H1 (cell line): ENCODE data around the gene ITSN1. TPM values are rescaled to one million over a fixed set of nuclear protein-coding genes. Genes with fewer than 3 reads are reported as not detected.
A peak's percentile ranks its signal among the peaks of the same experiment; 100 is the strongest.

Source experiments
- CTCF ChIA-PET: fragments of 300-600 bp; sonication (Branson Sonifier 250); formaldehyde crosslinking; loops from one replicate; lab custom pipeline; 2021; ENCODE audit not compliant: partially characterized antibody; lab: Charles Lee
- POLR2A ChIA-PET: fragments of 300-600 bp; sonication (Branson Sonifier 250); formaldehyde crosslinking; loops from one replicate; lab custom pipeline; 2021; ENCODE audit warnings: inconsistent platforms; ENCODE audit not compliant: partially characterized antibody; lab: Charles Lee
- DNase-seq, 2 experiments: peaks; one replicate each; pipeline versions ENCODE4 v3.0.0 to v3.0.0-alpha.2; 2010 to 2022; ENCODE audit warnings: low spot score in 2 of 2, low read depth in 1 of 2, mixed read lengths in 1 of 2
- FAIRE-seq: peaks from 2 replicates; lab custom pipeline; 2011; peaks lifted over from hg19 to GRCh38; lab: Jason Lieb, UNC
- H2AFZ ChIP-seq: 2 replicates; pipeline ENCODE4 v1.8.1; 2012; ENCODE audit warnings: low read length, inconsistent platforms
- H2AK5ac ChIP-seq: 2 replicates; pipeline ENCODE4 v1.6.1; 2013; ENCODE audit warnings: low read depth, low read length
- H2BK120ac ChIP-seq: replicated peaks from 2 replicates; pipeline ENCODE3; 2013; ENCODE audit warnings: low read depth, low read length, inconsistent platforms
- H2BK12ac ChIP-seq: 2 replicates; pipeline ENCODE4 v1.6.1; 2013; ENCODE audit warnings: low read depth, low read length
- H2BK15ac ChIP-seq: 2 replicates; pipeline ENCODE4 v1.6.1; 2013; ENCODE audit warnings: low read length
- H2BK20ac ChIP-seq: 2 replicates; pipeline ENCODE4 v1.6.1; 2013; ENCODE audit warnings: low read length
- H2BK5ac ChIP-seq: 2 replicates; pipeline ENCODE4 v1.6.1; 2013; ENCODE audit warnings: low read depth, low read length
- H3K14ac ChIP-seq: 2 replicates; pipeline ENCODE4 v1.6.1; 2013; ENCODE audit warnings: inconsistent platforms; ENCODE audit not compliant: insufficient read length
- H3K18ac ChIP-seq: 2 replicates; pipeline ENCODE4 v1.6.1; 2013; ENCODE audit warnings: low read length; ENCODE audit errors: extremely low read depth
- H3K23ac ChIP-seq: 2 replicates; pipeline ENCODE4 v1.6.1; 2013; ENCODE audit warnings: inconsistent platforms; ENCODE audit not compliant: insufficient read length
- H3K23me2 ChIP-seq: 2 replicates; pipeline ENCODE4 v1.6.1; 2013; ENCODE audit warnings: low read depth, low read length
- H3K27ac ChIP-seq: 2 replicates; pipeline ENCODE4 v1.6.1; 2011; ENCODE audit warnings: low read depth, low read length, inconsistent platforms
- H3K27me3 ChIP-seq, 4 experiments: replicated peaks in 1 of 4; 1 replicate in 1 of 4; 2 replicates in 3 of 4; pipeline versions ENCODE4 v1.6.1 to v1.8.1; 2011 to 2013; ENCODE audit warnings: low read length in 3 of 4, mild to moderate bottlenecking in 3 of 4, inconsistent platforms in 2 of 4, mixed read lengths in 2 of 4, moderate library complexity in 1 of 4; ENCODE audit not compliant: control insufficient read depth in 3 of 4, insufficient read depth in 3 of 4; ENCODE audit errors: extremely low read depth in 1 of 4
- H3K36me3 ChIP-seq, 4 experiments: 2 replicates each; pipeline versions ENCODE4 v1.6.1 to v1.8.1; 2011 to 2013; ENCODE audit warnings: mild to moderate bottlenecking in 4 of 4, low read length in 3 of 4, moderate library complexity in 2 of 4, control low read depth in 1 of 4, inconsistent platforms in 1 of 4; ENCODE audit not compliant: insufficient read depth in 4 of 4, control insufficient read depth in 2 of 4
- H3K4ac ChIP-seq: replicated peaks from 2 replicates; pipeline ENCODE3; 2013; ENCODE audit warnings: low read length, low read depth, mixed read lengths, inconsistent platforms; ENCODE audit not compliant: insufficient read length
- H3K4me1 ChIP-seq, 4 experiments: replicated peaks in 1 of 4; 1 replicate in 1 of 4; 2 replicates in 3 of 4; pipeline versions ENCODE4 v1.6.1 to v1.8.1; 2011 to 2013; ENCODE audit warnings: low read length in 3 of 4, inconsistent platforms in 2 of 4, mixed read lengths in 1 of 4; ENCODE audit not compliant: insufficient read depth in 4 of 4, control insufficient read depth in 3 of 4
- H3K4me2 ChIP-seq, 2 experiments: 2 replicates each; pipeline versions ENCODE4 v1.6.1 to v1.8.1; 2011 to 2013; ENCODE audit warnings: low read depth in 2 of 2, low read length in 2 of 2, control low read depth in 1 of 2, inconsistent platforms in 1 of 2, mild to moderate bottlenecking in 1 of 2; ENCODE audit not compliant: insufficient read depth in 1 of 2
- H3K4me3 ChIP-seq, 4 experiments: fragments of 200-600, 300-600 bp in 1 of 4; sonication (generic), shearing (Covaris generic), sonication (Bioruptor Twin) in 1 of 4; 2 replicates each; pipeline versions ENCODE4 v1.5.1 to v1.8.1; 2011 to 2016; ENCODE audit warnings: low read length in 4 of 4, low read depth in 3 of 4, control low read depth in 2 of 4, inconsistent platforms in 2 of 4, mild to moderate bottlenecking in 2 of 4, mixed read lengths in 1 of 4, moderate library complexity in 1 of 4; ENCODE audit not compliant: insufficient read depth in 2 of 4; ENCODE audit errors: extremely low read depth in 1 of 4
- H3K56ac ChIP-seq: replicated peaks from 2 replicates; pipeline ENCODE3; 2013; ENCODE audit warnings: low read depth, mild to moderate bottlenecking, mixed read lengths, low read length, inconsistent platforms; ENCODE audit not compliant: insufficient read length
- H3K79me1 ChIP-seq: 2 replicates; pipeline ENCODE4 v1.6.1; 2013; ENCODE audit warnings: low read depth, low read length, control low read depth
- H3K79me2 ChIP-seq, 2 experiments: 2 replicates each; pipeline versions ENCODE4 v1.6.1 to v1.8.1; 2012 to 2013; ENCODE audit warnings: low read length in 2 of 2, mild to moderate bottlenecking in 2 of 2, inconsistent platforms in 1 of 2; ENCODE audit not compliant: insufficient read depth in 2 of 2, control insufficient read depth in 1 of 2
- H3K9ac ChIP-seq, 4 experiments: replicated peaks in 1 of 4; 1 replicate in 1 of 4; 2 replicates in 3 of 4; pipeline versions ENCODE4 v1.6.1 to v1.8.1; 2011 to 2013; ENCODE audit warnings: low read depth in 3 of 4, low read length in 3 of 4, control low read depth in 2 of 4, mild to moderate bottlenecking in 2 of 4, moderate library complexity in 2 of 4, inconsistent platforms in 1 of 4; ENCODE audit errors: extremely low read depth in 1 of 4
- H3K9me3 ChIP-seq, 2 experiments: 2 replicates each; pipeline versions ENCODE4 v1.6.1 to v1.8.1; 2012 to 2013; ENCODE audit warnings: mild to moderate bottlenecking in 2 of 2, moderate library complexity in 2 of 2, control low read depth in 1 of 2, inconsistent platforms in 1 of 2, low read depth in 1 of 2, low read length in 1 of 2, mixed read lengths in 1 of 2; ENCODE audit not compliant: insufficient read depth in 2 of 2
- H4K20me1 ChIP-seq, 2 experiments: replicated peaks in 1 of 2; 2 replicates each; pipeline versions ENCODE3 to v1.8.1; 2011 to 2013; ENCODE audit warnings: inconsistent platforms in 2 of 2, low read length in 2 of 2, mild to moderate bottlenecking in 1 of 2; ENCODE audit not compliant: insufficient read depth in 2 of 2, control insufficient read depth in 1 of 2
- H4K5ac ChIP-seq: 2 replicates; pipeline ENCODE4 v1.6.1; 2013; ENCODE audit warnings: low read length, low read depth, mixed read lengths, inconsistent platforms; ENCODE audit not compliant: insufficient read length
- H4K8ac ChIP-seq: 2 replicates; pipeline ENCODE4 v1.8.0; 2013; ENCODE audit warnings: mild to moderate bottlenecking, moderate library complexity, low read length, inconsistent platforms; ENCODE audit not compliant: insufficient read depth; ENCODE audit errors: extremely low read depth
- H4K91ac ChIP-seq: replicated peaks from 2 replicates; pipeline ENCODE3; 2013; ENCODE audit warnings: low read length, mixed read lengths, inconsistent platforms; ENCODE audit not compliant: insufficient read length
- CEBPB ChIP-seq: IDR thresholded peaks from 2 replicates; pipeline ENCODE4 v1.6.1; 2012; ENCODE audit warnings: low read depth, low read length
- CHD2 ChIP-seq: IDR thresholded peaks from 2 replicates; pipeline ENCODE4 v1.6.1; 2012; ENCODE audit warnings: low read length, improper control_type of control experiment
- EP300 ChIP-seq, 2 experiments: IDR thresholded peaks; 1 replicate in 1 of 2; 2 replicates in 1 of 2; pipeline ENCODE4 v1.6.1; 2011 to 2012; ENCODE audit warnings: low read depth in 2 of 2, low read length in 2 of 2, mild to moderate bottlenecking in 2 of 2, borderline replicate concordance in 1 of 2, inconsistent platforms in 1 of 2, moderate library complexity in 1 of 2
- NANOG ChIP-seq: IDR thresholded peaks from 2 replicates; pipeline ENCODE4 v1.6.1; 2011; ENCODE audit warnings: low read length, low read depth, mild to moderate bottlenecking, inconsistent platforms; ENCODE audit not compliant: insufficient read depth, poor library complexity, severe bottlenecking
- SAP30 ChIP-seq: fragments of 300-600 bp; sonication (generic); IDR thresholded peaks from 2 replicates; pipeline ENCODE4 v1.7.1; 2012; ENCODE audit warnings: low read length, moderate library complexity, mild to moderate bottlenecking, inconsistent platforms; ENCODE audit not compliant: insufficient read depth, insufficient replicate concordance
- WGBS, 2 experiments: shearing (Covaris generic) in 1 of 2; methylation state at CpG; one replicate each; pipeline versions ENCODE4 v1.1.6 to v1.1.7; 2013 to 2015; ENCODE audit warnings: low lambda C conversion rate in 2 of 2, mixed read lengths in 2 of 2, inconsistent platforms in 1 of 2, low coverage in 1 of 2, missing lambda C conversion rate in 1 of 2; ENCODE audit not compliant: insufficient replicate concordance in 2 of 2, insufficient coverage in 1 of 2, insufficient read length in 1 of 2; ENCODE audit errors: extremely low coverage in 1 of 2, missing lambda C conversion rate in 1 of 2; 5-methylcytosine and 5-hydroxymethylcytosine counted together
- polyA plus RNA-seq, 7 experiments: library from polyadenylated mRNA; depleted of rRNA in 3 of 7; stranded (reverse) in 5 of 7; unstranded in 2 of 7; fragments of >200 nt in 5 of 7; fragments of 200-250 nt in 2 of 7; gene quantifications; 1 replicate in 5 of 7; 2 replicates in 1 of 7; 4 replicates in 1 of 7; pipeline versions ENCODE4 v1.2.1 to v1.2.3, GENCODE V29; 2011 to 2013; ENCODE audit warnings: missing spikeins in 2 of 7, mixed read lengths in 2 of 7
- total RNA-seq: library from RNA; stranded (reverse); fragmentation: NEBNext Ultra II Directional; extraction: Animal tissue kit (Norgen Biotek cat#: 25700); gene quantifications from 2 replicates; pipeline ENCODE4 v1.2.1, GENCODE V29; 2021
- TF ChIP-seq, protein P1 (sequence below): IDR thresholded peaks from 2 replicates; pipeline ENCODE4 v1.6.1; 2012; ENCODE audit warnings: inconsistent platforms
- TF ChIP-seq, protein P2 (sequence below): IDR thresholded peaks from 2 replicates; pipeline ENCODE4 v1.6.1; 2012; ENCODE audit warnings: low read length, inconsistent platforms

Gene ITSN1
- total and polyA plus RNA-seq, 2 of the 8 experiments (the other 6 are each of a cell fraction or from before 2014, with no cell fraction given), result 60.8 to 78.1 TPM

DNA sequence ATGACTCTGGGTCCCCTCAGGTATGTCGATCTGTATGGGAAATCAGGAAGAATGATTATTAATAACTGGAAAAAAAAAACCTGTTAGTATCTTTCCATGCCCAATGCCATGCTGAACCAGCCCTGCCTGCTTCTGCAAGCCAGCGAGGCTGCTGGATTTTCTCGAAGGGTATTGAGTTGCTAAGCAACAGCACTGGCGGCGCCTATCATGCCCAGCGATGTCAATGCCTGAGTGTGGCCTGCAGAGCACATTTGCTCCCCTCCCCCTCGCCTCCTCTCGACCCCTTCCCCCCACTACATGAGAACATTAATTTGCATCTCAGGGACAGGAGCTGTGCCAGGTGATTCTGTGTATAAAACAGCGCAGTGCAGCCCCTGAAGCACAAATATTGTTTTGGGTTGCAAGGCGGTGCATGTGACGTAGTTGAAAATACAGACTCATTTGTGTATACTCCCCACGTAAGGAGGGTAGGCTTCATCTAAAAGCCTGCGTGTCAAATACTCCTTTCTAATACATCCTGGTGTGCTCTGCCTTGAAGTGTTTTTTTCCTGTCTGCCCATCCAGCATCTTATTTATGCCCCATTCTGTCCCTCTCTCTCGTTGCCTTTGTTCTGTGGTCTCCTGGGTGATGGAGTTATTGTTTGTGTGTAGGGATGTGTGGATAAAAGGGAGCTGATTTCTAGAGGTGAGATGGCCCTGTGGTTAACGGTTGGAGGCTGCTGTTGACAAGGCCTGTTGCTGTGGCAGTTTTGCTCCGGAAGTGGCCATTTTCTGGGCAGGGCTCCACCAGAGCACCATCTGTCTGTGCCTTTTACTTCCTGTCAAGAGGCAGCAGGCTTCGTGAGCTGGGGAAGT is 306.0 kb downstream of the ITSN1 start:
- Histone ChIP-seq H2BK5ac (peak overlapping the region; percentile 99), H3K4me1 (peaks cover 10 to 21% (median 14%) of the 10 kb centered on the region in 4 experiments; a peak in 6 of 7 replicates), H3K79me1 (no peaks in the 10 kb centered on the region), H2BK20ac (peak overlapping the region; percentile 11), H3K14ac (no peak overlapping the region), H4K20me1 (no peaks in the 10 kb centered on the region), H3K23ac (peak overlapping the region; percentile 19), H3K79me2 (no peaks in the 10 kb centered on the region), H2BK12ac (peak overlapping the region; percentile 98), H3K4ac (peak overlapping the region; percentile 41), H3K27me3 (no peaks in the 10 kb centered on the region), H3K9ac (peak overlapping the region in 2 of 4 experiments; percentile 42 to 72; a peak in 3 of 7 replicates), H3K4me3 (peak overlapping the region in 2 of 4 experiments; percentile 8 to 48; a peak in 4 of 8 replicates), H3K56ac (peak overlapping the region; percentile 17), H3K9me3 (peaks cover 0 to 7% of the 10 kb centered on the region in 2 experiments; a peak in 1 of 4 replicates), H4K8ac (peak overlapping the region; percentile 77), H3K27ac (peak overlapping the region; percentile 91), H3K36me3 (peaks cover 0 to 6% (median 2%) of the 10 kb centered on the region in 4 experiments; a peak in 2 of 8 replicates), H2AK5ac (peak overlapping the region; percentile 79), H4K91ac (peak overlapping the region; percentile 75), H2BK15ac (no peak overlapping the region), H3K18ac (peak overlapping the region; percentile 41), H2AFZ (0 out of 2 replicates have a peak overlapping the region, but pooled peaks have one; percentile 10), H3K4me2 (peak overlapping the region; percentile 61 to 63), H3K23me2 (peaks cover 2% of the 10 kb centered on the region; the same call in 1 of the 2 replicates), H4K5ac (peak overlapping the region; percentile 7), H2BK120ac (peak overlapping the region; percentile 47)
- POLR2A ChIA-PET, result interaction anchor here (0.6 to 3.0 kb wide), 19 partner anchors 9 to 670 kb away, joined by 3 to 13 read pairs (median 5); partner anchors contain the start of genes MRPS6 and SLC5A3
- CTCF ChIA-PET, result interaction anchor here (0.7 to 2.7 kb wide), 9 partner anchors 8 to 250 kb away, joined by 3 to 12 read pairs (median 3); no protein-coding TSS in a partner anchor
- 37% methylated on average over 17 of the region's 17 CpGs; no CpG with 5 or more reads in 1 of the 2 experiments for WGBS, 2 experiments
- DNase-seq (peak; percentile 67 to 75), FAIRE-seq (no peak)
- TF ChIP-seq, protein P1, sequence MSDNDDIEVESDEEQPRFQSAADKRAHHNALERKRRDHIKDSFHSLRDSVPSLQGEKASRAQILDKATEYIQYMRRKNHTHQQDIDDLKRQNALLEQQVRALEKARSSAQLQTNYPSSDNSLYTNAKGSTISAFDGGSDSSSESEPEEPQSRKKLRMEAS, result peak; percentile 92
- TF ChIP-seq CHD2 (peak; percentile 55; the same call in 1 of the 2 replicates), CEBPB (no peak), NANOG (peak; percentile 74), EP300 (IDR thresholded peaks at IDR 0.05; ENCODE audit: borderline replicate concordance in 1 of 2, low read depth in 2 of 2, low read length in 2 of 2) (no peak), SAP30 (peak; percentile 89)
- TF ChIP-seq, protein P2, sequence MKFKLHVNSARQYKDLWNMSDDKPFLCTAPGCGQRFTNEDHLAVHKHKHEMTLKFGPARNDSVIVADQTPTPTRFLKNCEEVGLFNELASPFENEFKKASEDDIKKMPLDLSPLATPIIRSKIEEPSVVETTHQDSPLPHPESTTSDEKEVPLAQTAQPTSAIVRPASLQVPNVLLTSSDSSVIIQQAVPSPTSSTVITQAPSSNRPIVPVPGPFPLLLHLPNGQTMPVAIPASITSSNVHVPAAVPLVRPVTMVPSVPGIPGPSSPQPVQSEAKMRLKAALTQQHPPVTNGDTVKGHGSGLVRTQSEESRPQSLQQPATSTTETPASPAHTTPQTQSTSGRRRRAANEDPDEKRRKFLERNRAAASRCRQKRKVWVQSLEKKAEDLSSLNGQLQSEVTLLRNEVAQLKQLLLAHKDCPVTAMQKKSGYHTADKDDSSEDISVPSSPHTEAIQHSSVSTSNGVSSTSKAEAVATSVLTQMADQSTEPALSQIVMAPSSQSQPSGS, result no peak
